Subcutaneous abdominal adipose tissue (tissue), 5 donors: ENCODE measurements around the gene ECHDC1.

Experiments
- H3K27ac ChIP-seq: one replicate; pipeline ENCODE4 v1.7.0; 2013; ENCODE audit warnings: low read depth, mild to moderate bottlenecking, inconsistent platforms, low read length, moderate library complexity
- H3K27me3 ChIP-seq, 5 donors: one replicate each; pipeline ENCODE4 v1.7.0; 2013; ENCODE audit warnings: low read length in 5 of 5, inconsistent platforms in 1 of 5; ENCODE audit not compliant: control insufficient read depth in 5 of 5, insufficient read depth in 4 of 5
- H3K36me3 ChIP-seq, 5 donors: one replicate each; pipeline ENCODE4 v1.7.0; 2013; ENCODE audit warnings: low read length in 5 of 5; ENCODE audit not compliant: control insufficient read depth in 5 of 5, insufficient read depth in 5 of 5
- H3K4me1 ChIP-seq, 5 donors: one replicate each; pipeline ENCODE4 v1.7.0; 2013; ENCODE audit warnings: low read length in 5 of 5, mild to moderate bottlenecking in 3 of 5, moderate library complexity in 1 of 5; ENCODE audit not compliant: control insufficient read depth in 5 of 5, insufficient read depth in 5 of 5
- H3K4me3 ChIP-seq, 5 donors: one replicate each; pipeline ENCODE4 v1.7.0; 2013; ENCODE audit warnings: low read length in 5 of 5, low read depth in 1 of 5
- H3K9ac ChIP-seq, 5 donors: one replicate each; pipeline ENCODE4 v1.7.0; 2013; ENCODE audit warnings: low read length in 5 of 5, mild to moderate bottlenecking in 4 of 5, moderate library complexity in 3 of 5
- H3K9me3 ChIP-seq, 5 donors: one replicate each; pipeline ENCODE4 v1.7.0; 2013; ENCODE audit warnings: low read length in 5 of 5; ENCODE audit not compliant: control insufficient read depth in 5 of 5
- donor health status: healthy.
- donor health status: healthy.
- donor health status: healthy.
- donor health status: healthy.
- donor health status: healthy.

ECHDC1 gene

DNA sequence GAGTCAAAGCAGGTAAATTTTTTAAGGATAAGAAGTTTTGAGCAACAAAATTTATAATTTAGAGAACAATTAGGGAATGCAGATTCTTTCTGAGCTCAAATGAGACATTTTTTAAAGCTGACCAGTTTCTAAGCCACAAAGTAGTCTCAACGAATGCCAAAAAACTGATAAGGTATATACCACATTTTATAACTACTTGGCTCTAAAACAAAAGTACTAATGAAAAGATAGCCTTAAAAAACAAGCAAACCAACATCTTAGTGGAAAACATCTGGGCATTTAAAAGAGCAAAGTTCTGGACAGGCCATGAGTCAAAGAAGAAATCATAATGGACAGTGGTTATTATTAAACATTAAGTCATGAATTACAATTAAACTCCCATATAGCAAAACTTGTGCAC, 99.9 kb downstream of the ECHDC1 start:
- Histone ChIP-seq H3K9ac (no peak overlapping the region), H3K4me1 (no peaks in the 10 kb centered on the region), H3K4me3 (no peak overlapping the region), H3K27ac (no peak overlapping the region), H3K27me3 (no peaks in the 10 kb centered on the region), H3K9me3 (no peaks in the 10 kb centered on the region), H3K36me3 (no peaks in the 10 kb centered on the region)
